Fibroblast of lung (primary cell): ENCODE measurements around the gene ISLR2.
"Not testable (repeated sequence)": the region's sequence is repeated elsewhere in the genome, so short reads cannot be mapped to it uniquely, and the experiment has no call there.

Source experiments
- CTCF ChIP-seq, 2 donors: IDR thresholded peaks in 1 of 2; conservative IDR thresholded peaks in 1 of 2; 1 replicate in 1 of 2; 2 replicates in 1 of 2; pipeline ENCODE4 v1.5.1; 2011 to 2012; ENCODE audit warnings: low read length in 2 of 2, control low read depth in 1 of 2, inconsistent platforms in 1 of 2, low read depth in 1 of 2, mild to moderate bottlenecking in 1 of 2
- EZH2 ChIP-seq: IDR thresholded peaks from 2 replicates; pipeline ENCODE4 v1.5.1; 2012; ENCODE audit warnings: low read length, control low read depth, mild to moderate bottlenecking; ENCODE audit errors: missing control alignments

- TF ChIP-seq CTCF (conservative IDR thresholded peaks at IDR 0.05 in 1 of 2, IDR thresholded peaks at IDR 0.05 in 1 of 2; ENCODE audit: low read depth in 1 of 2, low read length in 2 of 2) = peak in 1 of 2 donors; percentile 16
- not testable (repeated sequence) for TF ChIP-seq EZH2
Measured at GRCh38 chr15:74108611-74109010, 21.8 kb upstream of the ISLR2 start.
